HepG2 (cell line): ENCODE results near the gene TMEM86B. TPM values are rescaled to one million over a fixed set of nuclear protein-coding genes. Genes with fewer than 3 reads are reported as not detected.

Source experiments
- ATF2 ChIP-seq: sonication (generic); formaldehyde crosslinking; IDR thresholded peaks from 2 replicates; pipeline ENCODE4 v1.4.0; 2020; ENCODE audit warnings: missing genetic modification reagents
- ATRX ChIP-seq: sonication (generic); formaldehyde crosslinking; IDR thresholded peaks from 2 replicates; pipeline ENCODE4 v1.4.0; 2020; ENCODE audit warnings: missing genetic modification reagents, borderline replicate concordance
- CCAR2 ChIP-seq: fragments of 200-400 bp; formaldehyde crosslinking; optimal IDR thresholded peaks from 2 replicates; pipeline ENCODE3; 2018; ENCODE audit warnings: low read depth, mild to moderate bottlenecking, low read length, moderate library complexity
- CERS6 ChIP-seq: sonication (generic); formaldehyde crosslinking; IDR thresholded peaks from 2 replicates; pipeline ENCODE4 v1.5.0; 2020; ENCODE audit warnings: missing genetic modification reagents
- FOXP4 ChIP-seq: sonication (generic); formaldehyde crosslinking; IDR thresholded peaks from 2 replicates; pipeline ENCODE4 v1.4.0; 2020; ENCODE audit warnings: missing genetic modification reagents
- GABPB1 ChIP-seq: IDR thresholded peaks from 2 replicates; pipeline ENCODE4 v1.6.1; 2016; ENCODE audit warnings: mild to moderate bottlenecking, missing genetic modification reagents, moderate library complexity, missing compliant biosample characterization
- MNT ChIP-seq: fragments of 450-650 bp; IDR thresholded peaks from 2 replicates; pipeline ENCODE4 v1.6.1; 2016
- PITX1 ChIP-seq: sonication (generic); formaldehyde crosslinking; IDR thresholded peaks from 2 replicates; pipeline ENCODE4 v1.5.1; 2020; ENCODE audit warnings: mild to moderate bottlenecking, missing genetic modification reagents
- TCF7L2 ChIP-seq: IDR thresholded peaks from 2 replicates; pipeline ENCODE4 v1.6.1; 2011; ENCODE audit warnings: mild to moderate bottlenecking, low read depth, low read length, moderate library complexity
- U2AF1 ChIP-seq: fragments of 200-400 bp; formaldehyde crosslinking; optimal IDR thresholded peaks from 2 replicates; pipeline ENCODE3; 2017; ENCODE audit warnings: mild to moderate bottlenecking, low read depth, low read length
- ZBTB1 ChIP-seq: sonication (generic); formaldehyde crosslinking; IDR thresholded peaks from 2 replicates; pipeline ENCODE4 v1.4.0; 2020; ENCODE audit warnings: missing genetic modification reagents, borderline replicate concordance
- ZNF12 ChIP-seq: sonication (generic); formaldehyde crosslinking; IDR thresholded peaks from 2 replicates; pipeline ENCODE4 v1.5.0; 2020; ENCODE audit warnings: missing genetic modification reagents
- ZNF280D ChIP-seq: sonication (generic); formaldehyde crosslinking; IDR thresholded peaks from 2 replicates; pipeline ENCODE4 v1.5.1; 2020; ENCODE audit warnings: mild to moderate bottlenecking, missing genetic modification reagents
- ZNF644 ChIP-seq: IDR thresholded peaks from 2 replicates; pipeline ENCODE4 v1.6.1; 2016; ENCODE audit warnings: low read depth
- ZNF773 ChIP-seq: sonication (generic); formaldehyde crosslinking; IDR thresholded peaks from 2 replicates; pipeline ENCODE4 v1.4.0; 2020; ENCODE audit warnings: missing genetic modification reagents, borderline replicate concordance
- ZSCAN22 ChIP-seq: sonication (generic); formaldehyde crosslinking; IDR thresholded peaks from 2 replicates; pipeline ENCODE4 v1.4.0; 2020; ENCODE audit warnings: mild to moderate bottlenecking, missing genetic modification reagents
- polyA plus RNA-seq, 8 experiments: library from polyadenylated mRNA; depleted of rRNA in 3 of 8; stranded (reverse) in 7 of 8; unstranded in 1 of 8; fragments of >200 nt; fragmentation: Illumina TruSeq in 4 of 8; extraction: Trizol in 4 of 8; gene quantifications; 2 replicates each; pipeline versions ENCODE4 v1.2.1 to v1.2.3, GENCODE V29; 2011 to 2016; ENCODE audit warnings: low read depth in 4 of 8, missing spikeins in 1 of 8, mixed read lengths in 1 of 8; ENCODE audit not compliant: insufficient read depth in 1 of 8
- total RNA-seq, 5 experiments: library from RNA; depleted of rRNA; stranded (reverse); fragments of >200 nt; fragmentation: Illumina TruSeq; extraction: Trizol; gene quantifications; 2 replicates each; pipeline ENCODE4 v1.2.3, GENCODE V29; 2016; ENCODE audit warnings: low read depth in 1 of 5

The TMEM86B gene
- total and polyA plus RNA-seq, 2 of the 13 experiments (the other 11 are each of a cell fraction or from before 2014, with no cell fraction given), result 7.7 to 9.6 TPM

- TF ChIP-seq TCF7L2 (no peak), U2AF1 (no peak), PITX1 (CRISPR knock-in tag) (peak; percentile 82), ATF2 (CRISPR knock-in tag) (peak; percentile 96), ATRX (no peak), ZBTB1 (CRISPR knock-in tag) (peak; percentile 79; the same call in 1 of the 2 replicates), CCAR2 (peak; percentile 96), ZNF773 (CRISPR knock-in tag) (peak; percentile 95; the same call in 1 of the 2 replicates), ZNF12 (CRISPR knock-in tag) (peak; percentile 89), FOXP4 (CRISPR knock-in tag) (peak; percentile 75), GABPB1 (CRISPR knock-in tag) (peak; percentile 85), ZNF280D (CRISPR knock-in tag) (peak; percentile 78), MNT (peak; percentile 65), ZSCAN22 (CRISPR knock-in tag) (peak; percentile 86), ZNF644 (CRISPR knock-in tag) (no peak), CERS6 (no peak)
Measured at GRCh38 chr19:55216461-55217198, 11.9 kb downstream of the TMEM86B start (continued).
